GM12873 (cell line): ENCODE data around the gene TMEM126B.

Experiments used
- TF ChIP-seq, protein P1 (sequence below): IDR thresholded peaks from 2 replicates; pipeline ENCODE4 v1.5.1; 2012; ENCODE audit warnings: low read depth, mild to moderate bottlenecking, moderate library complexity, low read length, control low read depth; ENCODE audit not compliant: insufficient read depth; ENCODE audit errors: missing control alignments

Gene TMEM126B

GRCh38 chr11:85685125-85685819, 56.9 kb downstream of the TMEM126B start:
- TF ChIP-seq, protein P1, sequence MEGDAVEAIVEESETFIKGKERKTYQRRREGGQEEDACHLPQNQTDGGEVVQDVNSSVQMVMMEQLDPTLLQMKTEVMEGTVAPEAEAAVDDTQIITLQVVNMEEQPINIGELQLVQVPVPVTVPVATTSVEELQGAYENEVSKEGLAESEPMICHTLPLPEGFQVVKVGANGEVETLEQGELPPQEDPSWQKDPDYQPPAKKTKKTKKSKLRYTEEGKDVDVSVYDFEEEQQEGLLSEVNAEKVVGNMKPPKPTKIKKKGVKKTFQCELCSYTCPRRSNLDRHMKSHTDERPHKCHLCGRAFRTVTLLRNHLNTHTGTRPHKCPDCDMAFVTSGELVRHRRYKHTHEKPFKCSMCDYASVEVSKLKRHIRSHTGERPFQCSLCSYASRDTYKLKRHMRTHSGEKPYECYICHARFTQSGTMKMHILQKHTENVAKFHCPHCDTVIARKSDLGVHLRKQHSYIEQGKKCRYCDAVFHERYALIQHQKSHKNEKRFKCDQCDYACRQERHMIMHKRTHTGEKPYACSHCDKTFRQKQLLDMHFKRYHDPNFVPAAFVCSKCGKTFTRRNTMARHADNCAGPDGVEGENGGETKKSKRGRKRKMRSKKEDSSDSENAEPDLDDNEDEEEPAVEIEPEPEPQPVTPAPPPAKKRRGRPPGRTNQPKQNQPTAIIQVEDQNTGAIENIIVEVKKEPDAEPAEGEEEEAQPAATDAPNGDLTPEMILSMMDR = no peak

DNA sequence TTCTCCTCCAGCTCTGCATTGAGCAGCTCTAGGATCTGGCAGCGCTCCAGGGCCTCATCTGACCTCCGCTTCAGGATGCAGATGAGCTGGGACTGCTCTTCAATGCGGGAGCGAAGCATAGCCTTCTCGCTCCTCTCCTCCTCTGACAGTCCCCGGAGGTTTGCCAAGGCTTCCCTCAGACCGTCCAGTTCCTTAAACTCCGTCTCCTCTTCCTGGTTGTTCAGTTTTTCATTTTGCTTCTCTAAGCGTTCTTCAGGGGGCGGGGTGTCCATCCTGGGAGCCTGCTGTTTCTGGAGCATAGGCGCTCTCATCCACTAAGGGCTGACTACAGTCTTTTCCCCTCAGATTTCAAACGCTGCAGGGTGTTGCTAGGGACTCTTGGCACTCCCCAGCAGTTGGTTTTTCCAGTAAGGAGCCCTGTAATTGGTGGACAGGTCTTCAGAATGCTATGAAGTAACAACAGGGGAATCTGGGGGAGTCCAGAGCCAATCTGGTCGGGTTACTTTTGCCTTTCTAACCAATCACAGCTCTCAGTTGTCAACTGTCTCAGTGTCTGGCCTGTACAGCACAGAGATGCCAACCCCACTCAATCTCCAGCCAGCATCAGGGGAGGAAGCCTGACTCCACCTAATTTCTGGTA, 57.5 kb downstream of the TMEM126B start, which contains the start of gene CCDC89:
Gene CCDC89, minus strand, starts transcription at position 376 of the 640 bp plus-strand sequence. Its CDS starts 65 bp downstream, at position 311.
- TF ChIP-seq, protein P1 = no peak
